ENCODE measurements around the gene SOWAHC. TPM values are rescaled to one million over a fixed set of nuclear protein-coding genes. Genes with fewer than 3 reads are reported as not detected.

Gene SOWAHC
- total RNA-seq, 1 donor from 2014 or later = 2.7 TPM

Other genes starting within 250 kb of the SOWAHC start
- gene SEPTIN10, start 398 bp upstream of the SOWAHC start, total RNA-seq = 49.3 TPM
- 35.9 TPM for gene RGPD5, start 179.9 kb downstream of the SOWAHC start, total RNA-seq